H9 (cell line): ENCODE measurements around the gene SEMA4A. TPM values are rescaled to one million over a fixed set of nuclear protein-coding genes. Genes with fewer than 3 reads are reported as not detected.

Experiments used
- DNase-seq: peaks from one replicate; pipeline ENCODE4 v3.0.0-alpha.2; 2017
- H2AFZ ChIP-seq: one replicate; pipeline ENCODE4 v1.6.1; 2013; ENCODE audit warnings: mild to moderate bottlenecking, low read length, control low read depth, moderate library complexity
- H2AK5ac ChIP-seq: 2 replicates; pipeline ENCODE4 v1.6.1; 2013; ENCODE audit warnings: low read length, control low read depth, mixed read lengths; ENCODE audit not compliant: insufficient read length
- H2BK120ac ChIP-seq: one replicate; pipeline ENCODE4 v1.6.1; 2013; ENCODE audit warnings: low read depth, mild to moderate bottlenecking, low read length, control low read depth, inconsistent platforms; ENCODE audit not compliant: poor library complexity, severe bottlenecking
- H2BK12ac ChIP-seq: 2 replicates; pipeline ENCODE4 v1.6.1; 2013; ENCODE audit warnings: low read length, control low read depth, mixed read lengths, low read depth; ENCODE audit not compliant: insufficient read length
- H2BK15ac ChIP-seq: 2 replicates; pipeline ENCODE4 v1.6.1; 2013; ENCODE audit warnings: low read depth, low read length, control low read depth
- H2BK20ac ChIP-seq: one replicate; pipeline ENCODE4 v1.6.1; 2013; ENCODE audit warnings: low read depth, mild to moderate bottlenecking, low read length, control low read depth, inconsistent platforms; ENCODE audit not compliant: poor library complexity, severe bottlenecking
- H2BK5ac ChIP-seq: 2 replicates; pipeline ENCODE4 v1.6.1; 2013; ENCODE audit warnings: low read length, control low read depth, mixed read lengths; ENCODE audit not compliant: insufficient read length
- H3K14ac ChIP-seq: 2 replicates; pipeline ENCODE4 v1.6.1; 2013; ENCODE audit warnings: low read length, control low read depth; ENCODE audit not compliant: insufficient read depth
- H3K18ac ChIP-seq: 2 replicates; pipeline ENCODE4 v1.6.1; 2013; ENCODE audit warnings: low read depth, mild to moderate bottlenecking, mixed read lengths, low read length, control low read depth; ENCODE audit not compliant: insufficient read length
- H3K23ac ChIP-seq: 2 replicates; pipeline ENCODE4 v1.6.1; 2013; ENCODE audit warnings: low read length, control low read depth, mixed read lengths, low read depth; ENCODE audit not compliant: insufficient read length
- H3K23me2 ChIP-seq: 2 replicates; pipeline ENCODE4 v1.6.1; 2013; ENCODE audit warnings: low read depth, mild to moderate bottlenecking, mixed read lengths, low read length, control low read depth; ENCODE audit not compliant: insufficient read length, poor library complexity, severe bottlenecking
- H3K27ac ChIP-seq: 2 replicates; pipeline ENCODE4 v1.5.1; 2013; ENCODE audit warnings: low read length, control low read depth, mixed read lengths, low read depth; ENCODE audit not compliant: insufficient read length
- H3K27me3 ChIP-seq: 2 replicates; pipeline ENCODE4 v1.6.1; 2013; ENCODE audit warnings: low read length, control low read depth, inconsistent platforms; ENCODE audit not compliant: insufficient read depth
- H3K4ac ChIP-seq: 2 replicates; pipeline ENCODE4 v1.6.1; 2013; ENCODE audit warnings: low read depth, mild to moderate bottlenecking, control low read depth, inconsistent platforms, low read length, moderate library complexity
- H3K4me1 ChIP-seq: 2 replicates; pipeline ENCODE4 v1.6.1; 2013; ENCODE audit warnings: low read length, control low read depth, inconsistent platforms; ENCODE audit not compliant: insufficient read depth
- H3K4me2 ChIP-seq: 2 replicates; pipeline ENCODE4 v1.6.1; 2013; ENCODE audit warnings: low read length, control low read depth, mixed read lengths; ENCODE audit not compliant: insufficient read length, insufficient read depth
- H3K56ac ChIP-seq: 2 replicates; pipeline ENCODE4 v1.6.1; 2013; ENCODE audit warnings: low read depth, mild to moderate bottlenecking, mixed read lengths, low read length, control low read depth; ENCODE audit not compliant: insufficient read length
- H3K79me1 ChIP-seq: 2 replicates; pipeline ENCODE4 v1.6.1; 2013; ENCODE audit warnings: low read depth, mild to moderate bottlenecking, moderate library complexity, low read length, control low read depth, inconsistent platforms; ENCODE audit not compliant: insufficient read depth, poor library complexity, severe bottlenecking
- H3K79me2 ChIP-seq: 2 replicates; pipeline ENCODE4 v1.6.1; 2013; ENCODE audit warnings: low read length, control low read depth, inconsistent platforms; ENCODE audit not compliant: insufficient read depth
- H3K9ac ChIP-seq: 2 replicates; pipeline ENCODE4 v1.6.1; 2013; ENCODE audit warnings: low read length, control low read depth, mixed read lengths; ENCODE audit not compliant: insufficient read length; ENCODE audit errors: extremely low read depth
- H3K9me3 ChIP-seq: one replicate; pipeline ENCODE4 v1.6.1; 2013; ENCODE audit warnings: low read depth, low read length, inconsistent platforms; ENCODE audit not compliant: control insufficient read depth
- H3T11ph ChIP-seq: one replicate; pipeline ENCODE4 v1.6.1; 2013; ENCODE audit warnings: mild to moderate bottlenecking, low read length, control low read depth, inconsistent platforms
- H4K20me1 ChIP-seq: one replicate; pipeline ENCODE4 v1.6.1; 2013; ENCODE audit not compliant: control insufficient read depth, insufficient read length, insufficient read depth
- H4K5ac ChIP-seq: 2 replicates; pipeline ENCODE4 v1.6.1; 2013; ENCODE audit warnings: low read depth, mild to moderate bottlenecking, mixed read lengths, low read length, control low read depth; ENCODE audit not compliant: insufficient read length
- H4K8ac ChIP-seq: replicated peaks from 2 replicates; pipeline ENCODE4 v1.6.1; 2013; ENCODE audit warnings: low read length, control low read depth, mixed read lengths, low read depth; ENCODE audit not compliant: insufficient read length
- H4K91ac ChIP-seq: 2 replicates; pipeline ENCODE4 v1.6.1; 2013; ENCODE audit warnings: low read depth, mild to moderate bottlenecking, moderate library complexity, mixed read lengths, low read length, control low read depth; ENCODE audit not compliant: insufficient read length
- H3K27ac Mint-ChIP-seq, 3 experiments: 2 replicates in 2 of 3; 3 replicates in 1 of 3; pipeline ENCODE4 v1.8.0; 2020 to 2021; ENCODE audit warnings: mixed read lengths in 3 of 3, mild to moderate bottlenecking in 1 of 3, moderate library complexity in 1 of 3
- H3K27me3 Mint-ChIP-seq: 2 replicates; pipeline ENCODE4 v1.8.0; 2021; ENCODE audit warnings: low read depth, mild to moderate bottlenecking, moderate library complexity, mixed read lengths
- H3K36me3 Mint-ChIP-seq, 3 experiments: 2 replicates in 2 of 3; 3 replicates in 1 of 3; pipeline ENCODE4 v1.8.0; 2020 to 2021; ENCODE audit warnings: low read depth in 3 of 3, mixed read lengths in 3 of 3; ENCODE audit not compliant: insufficient read depth in 1 of 3
- H3K4me1 Mint-ChIP-seq, 2 experiments: 2 replicates each; pipeline ENCODE4 v1.8.0; 2020; ENCODE audit warnings: mixed read lengths in 2 of 2
- H3K4me3 Mint-ChIP-seq, 2 experiments: 2 replicates in 1 of 2; 3 replicates in 1 of 2; pipeline ENCODE4 v1.8.0; 2020 to 2021; ENCODE audit warnings: mild to moderate bottlenecking in 2 of 2, mixed read lengths in 2 of 2, moderate library complexity in 1 of 2
- H3K9me3 Mint-ChIP-seq, 2 experiments: 2 replicates in 1 of 2; 3 replicates in 1 of 2; pipeline ENCODE4 v1.8.0; 2020; ENCODE audit warnings: mild to moderate bottlenecking in 2 of 2, mixed read lengths in 2 of 2, moderate library complexity in 1 of 2
- CTCF ChIP-seq: fragments of 200-600 bp; sonication (generic); conservative IDR thresholded peaks from 3 replicates; pipeline ENCODE4 v1.8.0; 2021; ENCODE audit warnings: antibody characterized with exemption, mild to moderate bottlenecking
- WGBS: extraction: QIAGEN DNeasy Blood & Tissue Kit; methylation state at CpG from one replicate; pipeline ENCODE4 v1.1.7; 2013; ENCODE audit warnings: missing lambda C conversion rate, low lambda C conversion rate, mixed read lengths; ENCODE audit not compliant: insufficient read length; ENCODE audit errors: extremely low coverage; 5-methylcytosine and 5-hydroxymethylcytosine counted together
- long read RNA-seq: library from polyadenylated mRNA; unstranded; transcript quantifications from one replicate; pipeline ENCODE4 v2.0.0, GENCODE V29; 2020
- total RNA-seq: library from RNA; stranded (reverse); gene quantifications from 2 replicates; pipeline ENCODE4 v1.2.1, GENCODE V29; 2021

SEMA4A gene
- total RNA-seq, result 11.1 and 11.8 TPM in 2 replicates
- long read RNA-seq, transcript SEMA4A-201 (15 exons, 3,137 nt), result major isoform, 10 of 64 reads
- long read RNA-seq, partial matches to known transcripts, result 9 of 64 reads
- long read RNA-seq, other reads (novel, unspliced or antisense), result 45 of 64 reads

DNA sequence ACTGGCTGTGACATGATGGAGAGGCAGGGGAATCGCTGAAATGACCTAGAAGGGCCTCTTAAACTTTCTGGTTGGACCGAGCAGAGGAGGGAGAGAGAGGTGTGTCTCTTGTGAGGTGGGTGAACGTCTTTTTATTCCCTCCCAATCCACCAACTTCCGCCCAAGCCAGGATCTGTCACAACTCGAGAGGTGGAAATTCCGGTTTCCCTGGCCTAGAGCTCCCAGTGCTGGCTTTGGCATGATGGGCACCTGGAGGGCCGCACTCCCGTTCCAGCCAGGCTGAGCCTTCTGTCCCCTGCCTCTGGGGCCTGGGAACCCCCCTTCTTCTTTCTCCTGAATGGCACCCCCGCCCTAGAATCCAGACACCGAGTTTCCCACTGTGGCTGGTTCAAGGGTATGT lies at the start of gene SEMA4A:
Gene SEMA4A, plus strand, starts transcription at position 224 of the 400 bp plus-strand sequence. CDS start 994 bp downstream, outside the sequence.
- peak within 1 kb of the TSS in 1 of 2 experiments; percentile 15; a peak in 1 of 5 replicates for H3K4me3 Mint-ChIP-seq
- no peak within 1 kb of the TSS for H3K27ac ChIP-seq
- no peaks in the 10 kb centered on the region for H3K27me3 Mint-ChIP-seq
- no peaks in the 10 kb centered on the region for H3K23me2 ChIP-seq
- H2AK5ac ChIP-seq, result no peak within 1 kb of the TSS
- no peaks in the 10 kb centered on the region for H3K9me3 ChIP-seq
- no peak within 1 kb of the TSS for H3T11ph ChIP-seq
- no peak within 1 kb of the TSS for H2BK120ac ChIP-seq
- no peak within 1 kb of the TSS for H3K4ac ChIP-seq
- no peaks in the 10 kb centered on the region for H4K20me1 ChIP-seq
- no peaks in the 10 kb centered on the region for H3K9me3 Mint-ChIP-seq
- no peak within 1 kb of the TSS for H4K91ac ChIP-seq
- no peak within 1 kb of the TSS for H3K56ac ChIP-seq
- H4K8ac ChIP-seq, result no peak within 1 kb of the TSS
- H3K18ac ChIP-seq, result no peak within 1 kb of the TSS
- no peaks in the 10 kb centered on the region for H3K79me2 ChIP-seq
- no peaks in the 10 kb centered on the region for H3K27me3 ChIP-seq
- no peak within 1 kb of the TSS for H2BK15ac ChIP-seq
- H3K27ac Mint-ChIP-seq, result peak within 1 kb of the TSS in 2 of 3 experiments; percentile 52 to 92; a peak in 4 of 7 replicates
- H2BK12ac ChIP-seq, result no peak within 1 kb of the TSS
- H3K79me1 ChIP-seq, result no peaks in the 10 kb centered on the region
- H2AFZ ChIP-seq, result no peak within 1 kb of the TSS
- no peak for TF ChIP-seq CTCF
- no peak for DNase-seq
- H3K4me1 ChIP-seq, result peaks cover 16% of the 10 kb centered on the region
- H2BK5ac ChIP-seq, result no peak within 1 kb of the TSS
- H3K9ac ChIP-seq, result no peak within 1 kb of the TSS
- H3K14ac ChIP-seq, result no peak within 1 kb of the TSS; the same call in 1 of the 2 replicates
- H2BK20ac ChIP-seq, result no peak within 1 kb of the TSS
- no peak within 1 kb of the TSS for H3K23ac ChIP-seq
- peaks cover 51 to 56% of the 10 kb centered on the region in 2 experiments for H3K4me1 Mint-ChIP-seq
- no CpG with 5 or more reads among the region's 10 CpGs for WGBS
- peaks cover 0 to 5% (median 2%) of the 10 kb centered on the region in 3 experiments; a peak in 4 of 7 replicates for H3K36me3 Mint-ChIP-seq
- no peak within 1 kb of the TSS for H3K4me2 ChIP-seq
- no peak within 1 kb of the TSS for H4K5ac ChIP-seq
